Measurements from ENCODE around the gene HMGCR. TPM values are rescaled to one million over a fixed set of nuclear protein-coding genes. Genes with fewer than 3 reads are reported as not detected.
A peak's percentile ranks its signal among the peaks of the same experiment; 100 is the strongest.
"Not testable (repeated sequence)": the region's sequence is repeated elsewhere in the genome, so short reads cannot be mapped to it uniquely, and the experiment has no call there.

HMGCR gene
- total and polyA plus RNA-seq, 2 of the 8 experiments (the other 6 are each of a cell fraction or from before 2014, with no cell fraction given): 45.8 to 199 TPM

GRCh38 chr5:75336615-75337336, at the start of gene HMGCR (continued):
- TF ChIP-seq ATF2 (IDR thresholded peaks at IDR 0.05; ENCODE audit: low read length): no peak
- TF ChIP-seq ZNF274 (IDR thresholded peaks at IDR 0.05; ENCODE audit: borderline replicate concordance, extremely low read depth, low read length): no peak
- peak; percentile 92 to 93 for TF ChIP-seq POLR2A (IDR thresholded peaks at IDR 0.05; ENCODE audit: control extremely low read depth in 1 of 2, low read depth in 2 of 2, low read length in 2 of 2)
- no peak for TF ChIP-seq RFX5 (IDR thresholded peaks at IDR 0.05; ENCODE audit: borderline replicate concordance, low read depth, low read length)
- peak; percentile 89 for TF ChIP-seq CREB1 (IDR thresholded peaks at IDR 0.05)
- TF ChIP-seq CTCF (IDR thresholded peaks at IDR 0.05; ENCODE audit: control extremely low read depth in 1 of 3, insufficient read depth in 1 of 3, low read depth in 1 of 3, low read length in 3 of 3): peak; percentile 56 to 69 (median 67)

- H3K27me3 ChIP-seq (replicated peaks in 1 of 4; ENCODE audit: control insufficient read depth in 3 of 4, extremely low read depth in 1 of 4, insufficient read depth in 3 of 4, low read length in 3 of 4); H3K79me1 ChIP-seq (ENCODE audit: low read depth, low read length); H3K79me2 ChIP-seq (ENCODE audit: control insufficient read depth in 1 of 2, insufficient read depth in 2 of 2, low read length in 2 of 2); FAIRE-seq; H3K56ac ChIP-seq (replicated peaks; ENCODE audit: insufficient read length, low read depth, low read length); H3K4ac ChIP-seq (replicated peaks; ENCODE audit: insufficient read length, low read depth, low read length); H4K91ac ChIP-seq (replicated peaks; ENCODE audit: insufficient read length, low read length); H2AFZ ChIP-seq (ENCODE audit: low read length); H3K23ac ChIP-seq (ENCODE audit: insufficient read length); H3K36me3 ChIP-seq (ENCODE audit: control insufficient read depth in 2 of 4, insufficient read depth in 4 of 4, low read length in 3 of 4); H2BK120ac ChIP-seq (replicated peaks; ENCODE audit: low read depth, low read length); H4K20me1 ChIP-seq (replicated peaks in 1 of 2; ENCODE audit: control insufficient read depth in 1 of 2, insufficient read depth in 2 of 2, low read length in 2 of 2); H3K27ac ChIP-seq (ENCODE audit: low read depth, low read length); H4K8ac ChIP-seq (ENCODE audit: extremely low read depth, insufficient read depth, low read length); H3K4me1 ChIP-seq (replicated peaks in 1 of 4; ENCODE audit: control insufficient read depth in 3 of 4, insufficient read depth in 4 of 4, low read length in 3 of 4); H3K4me2 ChIP-seq (ENCODE audit: insufficient read depth in 1 of 2, low read depth in 2 of 2, low read length in 2 of 2); H3K9ac ChIP-seq (replicated peaks in 1 of 4; ENCODE audit: extremely low read depth in 1 of 4, low read depth in 3 of 4, low read length in 3 of 4); POLR2A ChIA-PET (ENCODE audit: partially characterized antibody); H4K5ac ChIP-seq (ENCODE audit: insufficient read length, low read depth, low read length); CTCF ChIA-PET (ENCODE audit: partially characterized antibody); DNase-seq (ENCODE audit: low read depth in 1 of 2, low spot score in 2 of 2); H3K4me3 ChIP-seq (ENCODE audit: extremely low read depth in 1 of 4, insufficient read depth in 2 of 4, low read depth in 3 of 4, low read length in 4 of 4); H2BK5ac ChIP-seq (ENCODE audit: low read depth, low read length); H3K18ac ChIP-seq (ENCODE audit: extremely low read depth, low read length); H2BK12ac ChIP-seq (ENCODE audit: low read depth, low read length); H2BK15ac ChIP-seq (ENCODE audit: low read length); H3K23me2 ChIP-seq (ENCODE audit: low read depth, low read length); H3K14ac ChIP-seq (ENCODE audit: insufficient read length); H2BK20ac ChIP-seq (ENCODE audit: low read length); H2AK5ac ChIP-seq (ENCODE audit: low read depth, low read length): not testable (repeated sequence)
- WGBS, 2 experiments (ENCODE audit: extremely low coverage in 1 of 2, insufficient coverage in 1 of 2, insufficient read length in 1 of 2, insufficient replicate concordance in 2 of 2, low coverage in 1 of 2, low lambda C conversion rate in 2 of 2, missing lambda C conversion rate in 1 of 2): 88% methylated on average over 3 of the region's 3 CpGs; no CpG with 5 or more reads in 1 of the 2 experiments
- peaks cover 4 to 13% of the 10 kb centered on the region in 2 experiments for H3K9me3 ChIP-seq (ENCODE audit: insufficient read depth in 2 of 2, low read depth in 1 of 2, low read length in 1 of 2)
Observed at GRCh38 chr5:75291844-75292243, 45.2 kb upstream of the HMGCR start.
